Natural killer cell treated with Interleukin-12 subunit alpha and Interleukin-12 subunit beta and Interleukin-15 and Interleukin-18, amount 100 ng/mL, for 72 hours (primary cell): ENCODE data around the gene MAGEA11. TPM values are rescaled to one million over a fixed set of nuclear protein-coding genes. Genes with fewer than 3 reads are reported as not detected.
"Not testable (repeated sequence)": the region's sequence is repeated elsewhere in the genome, so short reads cannot be mapped to it uniquely, and the experiment has no call there.

Experiments used
- ATAC-seq, 2 donors: fragments of 150-1000 bp; cut with Tn5 transposase in 1 of 2; sonication (Bioruptor Pico), chemical (Tn5 transposase) in 1 of 2; 2 replicates each; pipeline ENCODE4 v1.10.0; 2021
- DNase-seq: peaks from one replicate; pipeline ENCODE4 v3.0.0; 2022; ENCODE audit warnings: low spot score
- H3K27ac Mint-ChIP-seq, 2 donors: 1 replicate in 1 of 2; 2 replicates in 1 of 2; pipeline ENCODE4 v1.8.0; 2022; ENCODE audit warnings: mixed read lengths in 2 of 2, mild to moderate bottlenecking in 1 of 2, moderate library complexity in 1 of 2
- H3K27me3 Mint-ChIP-seq, 2 donors: 1 replicate in 1 of 2; 2 replicates in 1 of 2; pipeline ENCODE4 v1.8.0; 2022; ENCODE audit warnings: mixed read lengths in 2 of 2
- H3K36me3 Mint-ChIP-seq: one replicate; pipeline ENCODE4 v1.8.0; 2022; ENCODE audit warnings: mixed read lengths
- H3K4me1 Mint-ChIP-seq, 2 donors: 1 replicate in 1 of 2; 2 replicates in 1 of 2; pipeline ENCODE4 v1.8.0; 2022; ENCODE audit warnings: low read depth in 2 of 2, mixed read lengths in 2 of 2, mild to moderate bottlenecking in 1 of 2
- H3K4me3 Mint-ChIP-seq: one replicate; pipeline ENCODE4 v1.8.0; 2022; ENCODE audit warnings: mixed read lengths
- H3K9me3 Mint-ChIP-seq: 2 replicates; pipeline ENCODE4 v1.8.0; 2022; ENCODE audit warnings: mixed read lengths
- total RNA-seq, 2 donors: library from RNA; stranded (reverse); gene quantifications; one replicate each; pipeline ENCODE4 v1.2.3, GENCODE V29; 2022

MAGEA11 gene
- not detected for total RNA-seq

DNA sequence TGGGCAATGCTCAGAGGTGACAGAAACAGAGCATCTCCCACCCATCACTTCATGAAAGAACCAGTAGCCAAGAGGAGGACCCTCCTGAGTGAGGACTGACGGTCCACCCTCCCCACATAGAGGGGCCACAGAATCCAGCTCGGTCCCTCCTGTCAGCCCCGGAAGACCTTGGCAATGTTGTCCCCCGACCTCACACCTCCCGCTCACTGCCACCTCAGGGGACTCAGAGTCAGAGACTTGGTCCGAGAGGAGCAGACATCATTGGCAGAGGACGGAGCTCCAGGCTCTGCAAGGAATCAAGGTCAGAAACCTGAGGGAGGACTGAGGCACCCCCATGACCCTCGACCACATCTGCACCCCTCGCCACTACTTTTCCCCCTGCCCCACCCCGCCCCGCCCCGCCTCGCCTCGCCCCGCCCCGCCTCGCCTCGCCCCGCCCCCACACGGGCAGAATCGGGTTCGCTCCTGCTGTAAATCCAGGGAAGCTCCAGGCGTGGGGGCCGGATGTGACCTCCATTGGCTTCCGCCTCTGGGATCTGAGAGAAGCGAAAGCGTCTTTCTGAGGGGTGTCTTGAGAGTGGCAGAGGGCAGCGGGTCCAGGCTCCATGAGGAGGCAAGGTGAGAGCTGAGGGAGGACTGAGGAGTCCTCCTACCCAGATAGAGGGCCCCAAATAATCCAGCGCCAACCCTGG lies at the start of gene MAGEA11:
Gene MAGEA11 (plus strand): TSS at position 516 of the 692 bp plus-strand sequence. CDS start 1,100 bp downstream, outside the sequence.
- H3K4me3 Mint-ChIP-seq = no peak within 1 kb of the TSS
- H3K9me3 Mint-ChIP-seq = no peaks in the 10 kb centered on the region
- no peak for ATAC-seq
- no peaks in the 10 kb centered on the region for H3K36me3 Mint-ChIP-seq
- peaks cover 0 to 5% of the 10 kb centered on the region in 2 donors for H3K27me3 Mint-ChIP-seq
- H3K27ac Mint-ChIP-seq = no peak within 1 kb of the TSS
- no peaks in the 10 kb centered on the region for H3K4me1 Mint-ChIP-seq
- DNase-seq = no peak

DNA sequence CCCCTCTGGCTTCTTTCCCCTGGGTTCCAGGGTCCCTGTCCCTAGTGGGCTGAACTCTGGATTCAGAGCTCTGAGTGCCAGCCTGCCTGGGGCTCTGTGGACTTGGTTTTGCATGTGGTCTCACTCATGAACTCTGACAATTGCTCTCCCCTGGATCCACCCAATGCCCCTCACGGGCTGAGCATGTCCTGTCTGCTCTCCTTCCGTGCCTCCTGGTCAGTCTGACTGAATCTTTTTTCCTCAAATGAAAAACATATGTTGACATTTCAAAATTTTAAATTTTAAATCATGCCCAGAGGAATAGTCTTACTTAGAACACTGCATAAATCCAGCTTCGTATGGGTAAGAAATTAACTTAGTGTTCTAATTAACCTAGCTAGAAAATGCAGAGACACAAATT lies 36.8 kb upstream of the MAGEA11 start:
- ATAC-seq, H3K4me3 Mint-ChIP-seq, H3K27ac Mint-ChIP-seq, DNase-seq, H3K27me3 Mint-ChIP-seq, H3K4me1 Mint-ChIP-seq, H3K36me3 Mint-ChIP-seq, H3K9me3 Mint-ChIP-seq: not testable (repeated sequence)

GRCh38 chrX:149675554-149675953 lies 36.3 kb upstream of the MAGEA11 start:
- not testable (repeated sequence) for H3K4me1 Mint-ChIP-seq, ATAC-seq, H3K27ac Mint-ChIP-seq, H3K27me3 Mint-ChIP-seq, H3K4me3 Mint-ChIP-seq, DNase-seq, H3K9me3 Mint-ChIP-seq, H3K36me3 Mint-ChIP-seq

GRCh38 chrX:149679164-149679678 lies 32.6 kb upstream of the MAGEA11 start:
- not testable (repeated sequence) for H3K27ac Mint-ChIP-seq, H3K9me3 Mint-ChIP-seq, H3K27me3 Mint-ChIP-seq, ATAC-seq, H3K4me1 Mint-ChIP-seq, DNase-seq, H3K36me3 Mint-ChIP-seq, H3K4me3 Mint-ChIP-seq

GRCh38 chrX:149681182-149681581 lies 30.7 kb upstream of the MAGEA11 start:
- DNase-seq (no peak), ATAC-seq (no peak)
- no peaks in the 10 kb centered on the region for H3K9me3 Mint-ChIP-seq
- H3K4me3 Mint-ChIP-seq = no peak overlapping the region
- no peak overlapping the region for H3K27ac Mint-ChIP-seq
- peaks cover 0 to 7% of the 10 kb centered on the region in 2 donors for H3K27me3 Mint-ChIP-seq
- no peaks in the 10 kb centered on the region for H3K36me3 Mint-ChIP-seq
- no peaks in the 10 kb centered on the region for H3K4me1 Mint-ChIP-seq

DNA sequence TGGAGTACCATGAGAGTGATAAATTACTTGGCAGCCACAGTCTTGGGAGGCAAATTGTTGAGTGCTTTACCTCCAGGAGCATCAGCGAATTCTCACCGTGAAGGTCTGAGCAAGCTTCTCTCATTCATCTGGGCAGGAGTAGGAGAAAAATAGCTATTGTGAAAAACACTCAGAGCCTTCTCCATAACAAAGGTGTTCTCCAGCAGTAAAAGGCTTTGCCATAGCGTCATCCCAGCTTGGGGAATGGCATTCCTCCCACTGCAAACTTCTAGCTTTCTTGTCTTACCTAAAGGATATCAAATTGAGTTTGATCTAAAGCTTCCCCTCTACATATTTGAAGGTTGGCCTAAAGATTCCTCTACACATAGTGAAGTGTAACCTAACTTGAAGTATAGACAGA lies 29.8 kb upstream of the MAGEA11 start:
- ATAC-seq (no peak), DNase-seq (no peak)
- Mint-ChIP-seq H3K9me3 (no peaks in the 10 kb centered on the region), H3K36me3 (no peaks in the 10 kb centered on the region), H3K4me1 (no peaks in the 10 kb centered on the region), H3K27ac (no peak overlapping the region), H3K4me3 (no peak overlapping the region), H3K27me3 (peaks cover 0 to 9% of the 10 kb centered on the region in 2 donors)

GRCh38 chrX:149682956-149683947 lies 28.6 kb upstream of the MAGEA11 start:
- Mint-ChIP-seq H3K27ac (no peak overlapping the region), H3K36me3 (no peaks in the 10 kb centered on the region), H3K27me3 (peaks cover 0 to 9% of the 10 kb centered on the region in 2 donors), H3K4me1 (no peaks in the 10 kb centered on the region), H3K4me3 (no peak overlapping the region), H3K9me3 (no peaks in the 10 kb centered on the region)
- no peak for ATAC-seq
- DNase-seq = no peak

GRCh38 chrX:149683966-149684730 lies 27.7 kb upstream of the MAGEA11 start:
- Mint-ChIP-seq H3K36me3 (no peaks in the 10 kb centered on the region), H3K4me1 (no peaks in the 10 kb centered on the region)
- no peak for ATAC-seq

DNA sequence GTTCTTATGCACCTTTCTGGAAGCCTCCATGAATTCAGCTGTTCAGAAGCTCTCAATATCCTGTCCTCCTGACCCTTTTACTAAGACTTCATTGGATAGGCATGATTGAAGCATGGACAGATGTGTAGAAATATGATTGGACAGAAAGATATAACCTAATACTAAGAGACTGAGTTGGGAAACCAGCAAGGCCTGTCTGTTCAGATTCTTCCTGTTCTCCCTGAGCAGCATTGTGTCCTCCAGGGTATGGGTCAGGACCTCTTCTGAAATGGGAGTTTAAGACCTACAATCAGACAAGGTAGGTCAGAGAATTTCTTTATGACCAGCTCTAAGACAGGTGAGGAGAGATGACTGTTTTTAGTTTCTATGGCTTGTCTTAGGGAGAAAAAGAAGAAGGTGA lies 23.9 kb upstream of the MAGEA11 start:
- Mint-ChIP-seq H3K4me3 (no peak overlapping the region), H3K36me3 (no peaks in the 10 kb centered on the region), H3K9me3 (peaks cover 3% of the 10 kb centered on the region), H3K27ac (no peak overlapping the region), H3K4me1 (no peaks in the 10 kb centered on the region), H3K27me3 (peaks cover 22 to 23% of the 10 kb centered on the region in 2 donors)
- ATAC-seq (no peak), DNase-seq (no peak)

More at GRCh38 chrX:149683966-149684730, 27.7 kb upstream of the MAGEA11 start:
- no peak for DNase-seq
- Mint-ChIP-seq H3K27ac (no peak overlapping the region), H3K27me3 (peaks cover 0 to 9% of the 10 kb centered on the region in 2 donors), H3K9me3 (no peaks in the 10 kb centered on the region), H3K4me3 (no peak overlapping the region)

DNA sequence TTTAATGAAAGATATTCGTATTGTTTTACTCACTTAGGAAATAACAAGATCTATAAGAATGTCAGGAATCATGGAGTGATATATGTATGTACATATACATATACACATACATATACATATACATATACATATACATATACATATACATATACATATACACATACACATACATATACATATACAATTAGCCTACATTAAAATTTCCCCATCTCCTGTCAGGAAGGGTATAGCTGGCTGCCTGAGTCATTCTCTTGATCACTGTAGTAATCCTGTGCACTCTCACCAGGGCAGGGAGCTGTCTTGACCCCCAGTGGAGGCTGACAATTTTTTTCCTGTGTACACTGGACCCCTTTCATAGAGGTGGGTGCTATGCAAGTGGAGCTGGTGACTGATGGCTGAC lies 23.3 kb upstream of the MAGEA11 start:
- Mint-ChIP-seq H3K4me1 (no peaks in the 10 kb centered on the region), H3K36me3 (peaks cover 3% of the 10 kb centered on the region), H3K9me3 (peaks cover 4% of the 10 kb centered on the region)

GRCh38 chrX:149691794-149692193 lies 20.1 kb upstream of the MAGEA11 start:
- peaks cover 4% of the 10 kb centered on the region for H3K9me3 Mint-ChIP-seq
- H3K27ac Mint-ChIP-seq = no peak overlapping the region
- no peaks in the 10 kb centered on the region for H3K4me1 Mint-ChIP-seq
- peaks cover 22 to 25% of the 10 kb centered on the region in 2 donors for H3K27me3 Mint-ChIP-seq
- ATAC-seq = no peak
- no peak for DNase-seq
- H3K4me3 Mint-ChIP-seq = no peak overlapping the region
- peaks cover 7% of the 10 kb centered on the region for H3K36me3 Mint-ChIP-seq

More for the DNA sequence above, 23.3 kb upstream of the MAGEA11 start:
- DNase-seq (no peak), ATAC-seq (no peak)
- Mint-ChIP-seq H3K27me3 (peaks cover 22 to 23% of the 10 kb centered on the region in 2 donors), H3K4me3 (no peak overlapping the region), H3K27ac (no peak overlapping the region)

DNA sequence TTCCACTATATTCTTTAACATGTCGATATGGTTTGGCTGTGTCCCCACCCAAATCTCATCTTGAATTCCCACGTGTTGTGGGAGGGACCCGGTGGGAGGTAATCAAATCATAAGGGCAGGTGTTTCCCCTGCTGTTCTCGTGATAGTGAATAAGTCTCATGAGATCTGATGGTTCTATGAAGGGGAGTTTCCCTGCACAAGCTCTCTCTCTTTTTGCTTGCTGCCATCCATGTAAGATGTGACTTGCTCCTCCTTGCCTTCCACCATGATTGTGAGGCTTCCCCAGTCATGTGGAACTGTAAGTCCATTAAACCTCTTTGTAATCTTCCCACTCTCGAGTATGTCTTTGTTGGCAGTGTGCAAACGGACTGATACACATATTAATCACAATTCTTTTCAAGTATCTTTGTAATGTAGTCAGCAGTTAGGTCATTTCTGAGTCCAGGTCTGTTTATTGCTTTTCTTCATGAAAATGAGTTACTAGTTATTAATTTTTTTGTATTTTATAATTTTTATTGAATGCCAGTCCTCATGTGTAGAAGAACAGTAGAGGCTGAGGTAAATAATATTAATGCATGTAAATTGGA lies 19.1 kb upstream of the MAGEA11 start:
- not testable (repeated sequence) for H3K27ac Mint-ChIP-seq, H3K36me3 Mint-ChIP-seq, H3K4me1 Mint-ChIP-seq, H3K4me3 Mint-ChIP-seq, H3K9me3 Mint-ChIP-seq, DNase-seq, ATAC-seq
- H3K27me3 Mint-ChIP-seq = peaks cover 22 to 29% of the 10 kb centered on the region in 2 donors

DNA sequence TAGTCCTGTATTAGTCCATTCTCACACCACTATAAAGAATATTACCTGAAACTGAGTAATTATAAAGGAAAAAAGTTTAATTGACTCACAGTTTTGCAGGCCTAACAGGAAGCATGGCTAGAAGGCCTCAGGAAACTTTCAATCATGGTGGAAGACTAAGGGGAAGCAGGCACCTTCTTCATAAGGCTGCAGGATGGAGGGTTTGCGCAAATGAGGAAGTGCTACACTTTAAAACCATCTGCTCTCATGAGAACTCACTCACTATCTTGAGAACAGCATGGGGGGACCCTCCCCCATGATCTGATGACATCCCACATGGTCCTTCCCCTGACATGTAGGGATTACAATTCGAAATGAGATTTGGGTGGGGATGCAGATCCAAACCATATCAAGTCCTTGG lies 12.1 kb upstream of the MAGEA11 start:
- Mint-ChIP-seq H3K27ac (no peak overlapping the region), H3K4me1 (no peaks in the 10 kb centered on the region), H3K27me3 (peaks cover 0 to 11% of the 10 kb centered on the region in 2 donors), H3K36me3 (no peaks in the 10 kb centered on the region), H3K4me3 (no peak overlapping the region), H3K9me3 (no peaks in the 10 kb centered on the region)
- ATAC-seq = no peak
- DNase-seq = no peak
